ENCODE results near the gene SCAPER. TPM values are rescaled to one million over a fixed set of nuclear protein-coding genes. Genes with fewer than 3 reads are reported as not detected.

SCAPER gene, protein sequence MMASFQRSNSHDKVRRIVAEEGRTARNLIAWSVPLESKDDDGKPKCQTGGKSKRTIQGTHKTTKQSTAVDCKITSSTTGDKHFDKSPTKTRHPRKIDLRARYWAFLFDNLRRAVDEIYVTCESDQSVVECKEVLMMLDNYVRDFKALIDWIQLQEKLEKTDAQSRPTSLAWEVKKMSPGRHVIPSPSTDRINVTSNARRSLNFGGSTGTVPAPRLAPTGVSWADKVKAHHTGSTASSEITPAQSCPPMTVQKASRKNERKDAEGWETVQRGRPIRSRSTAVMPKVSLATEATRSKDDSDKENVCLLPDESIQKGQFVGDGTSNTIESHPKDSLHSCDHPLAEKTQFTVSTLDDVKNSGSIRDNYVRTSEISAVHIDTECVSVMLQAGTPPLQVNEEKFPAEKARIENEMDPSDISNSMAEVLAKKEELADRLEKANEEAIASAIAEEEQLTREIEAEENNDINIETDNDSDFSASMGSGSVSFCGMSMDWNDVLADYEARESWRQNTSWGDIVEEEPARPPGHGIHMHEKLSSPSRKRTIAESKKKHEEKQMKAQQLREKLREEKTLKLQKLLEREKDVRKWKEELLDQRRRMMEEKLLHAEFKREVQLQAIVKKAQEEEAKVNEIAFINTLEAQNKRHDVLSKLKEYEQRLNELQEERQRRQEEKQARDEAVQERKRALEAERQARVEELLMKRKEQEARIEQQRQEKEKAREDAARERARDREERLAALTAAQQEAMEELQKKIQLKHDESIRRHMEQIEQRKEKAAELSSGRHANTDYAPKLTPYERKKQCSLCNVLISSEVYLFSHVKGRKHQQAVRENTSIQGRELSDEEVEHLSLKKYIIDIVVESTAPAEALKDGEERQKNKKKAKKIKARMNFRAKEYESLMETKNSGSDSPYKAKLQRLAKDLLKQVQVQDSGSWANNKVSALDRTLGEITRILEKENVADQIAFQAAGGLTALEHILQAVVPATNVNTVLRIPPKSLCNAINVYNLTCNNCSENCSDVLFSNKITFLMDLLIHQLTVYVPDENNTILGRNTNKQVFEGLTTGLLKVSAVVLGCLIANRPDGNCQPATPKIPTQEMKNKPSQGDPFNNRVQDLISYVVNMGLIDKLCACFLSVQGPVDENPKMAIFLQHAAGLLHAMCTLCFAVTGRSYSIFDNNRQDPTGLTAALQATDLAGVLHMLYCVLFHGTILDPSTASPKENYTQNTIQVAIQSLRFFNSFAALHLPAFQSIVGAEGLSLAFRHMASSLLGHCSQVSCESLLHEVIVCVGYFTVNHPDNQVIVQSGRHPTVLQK (N-terminal part only)
- polyA plus RNA-seq (ENCODE audit: insufficient read length in 4 of 4), result 10 to 100 TPM; 21.6 to 29.0 (median 26.0) TPM

- DNase-seq (ENCODE audit: low read depth in 4 of 4, low spot score in 3 of 4), result peak; percentile 77 to 82 (median 80)
Measured at GRCh38 chr15:76905013-76905839, at the start of gene SCAPER. TSS of gene SCAPER (minus strand) at chr15:76905340. CDS start at chr15:76883817, 21,523 bp downstream.

DNA sequence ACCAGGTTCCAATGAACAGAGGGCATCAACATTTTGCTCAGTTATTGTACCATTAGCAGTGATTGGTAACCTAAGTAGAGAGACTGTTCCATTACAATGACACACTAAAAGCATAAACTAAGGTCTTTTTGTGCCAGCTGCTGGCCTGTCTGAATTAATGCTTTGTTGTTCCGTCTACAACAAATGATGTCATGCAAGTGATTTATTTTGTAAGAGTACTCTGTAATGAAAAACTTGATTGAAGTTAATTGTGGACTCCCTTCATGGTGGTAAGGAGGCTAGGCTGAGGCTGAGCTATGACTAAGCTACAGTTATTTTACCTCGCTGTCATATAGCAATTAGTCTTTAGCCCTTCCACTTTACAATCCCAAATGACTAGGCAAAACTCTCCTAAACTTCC lies 49.6 kb upstream of the SCAPER start:
- no peak for DNase-seq (ENCODE audit: low read depth in 4 of 4, low spot score in 3 of 4)

DNA sequence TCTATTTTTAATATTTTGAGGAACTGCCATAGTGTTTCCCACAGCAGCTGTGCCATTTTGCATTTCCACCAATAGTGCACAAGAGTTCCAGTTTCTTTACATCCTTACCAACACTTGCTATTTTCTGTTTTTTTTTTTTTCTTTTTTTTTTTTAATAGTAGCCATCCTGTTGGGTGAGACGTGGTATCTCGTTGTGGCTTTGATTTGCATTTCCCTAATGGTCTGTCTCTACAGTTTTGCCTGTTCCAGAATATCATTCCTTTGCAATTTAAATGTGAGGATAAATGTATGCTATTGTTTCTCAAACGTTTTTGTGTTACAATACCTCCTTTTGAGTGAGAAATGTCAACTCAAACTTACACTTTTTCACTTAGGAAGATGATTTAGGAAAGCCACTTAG lies 48.8 kb upstream of the SCAPER start:
- DNase-seq (ENCODE audit: low read depth in 4 of 4, low spot score in 3 of 4), result no peak

DNA sequence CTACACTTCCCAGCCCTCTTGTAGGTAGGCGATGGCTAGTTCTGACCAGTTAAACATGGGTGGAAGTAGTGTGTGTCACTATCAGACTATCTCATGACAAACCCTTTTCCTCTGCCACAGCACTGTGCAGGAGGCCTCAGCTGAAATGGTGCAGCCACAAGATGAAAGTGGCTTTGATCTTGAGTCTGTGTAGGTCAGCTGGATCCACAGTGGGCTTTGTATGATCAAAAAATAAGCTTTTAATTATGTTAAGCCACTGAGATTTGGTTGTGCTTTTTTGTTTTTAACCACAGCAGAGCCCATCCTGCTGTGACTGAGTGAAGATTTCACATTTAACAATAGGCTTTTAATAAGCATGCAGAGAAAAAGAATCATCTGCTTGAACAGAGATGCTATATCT lies 46.1 kb upstream of the SCAPER start:
- DNase-seq (ENCODE audit: low read depth in 4 of 4, low spot score in 3 of 4), result no peak

- no peak for DNase-seq (ENCODE audit: low read depth in 4 of 4, low spot score in 3 of 4)
Measured at GRCh38 chr15:76947454-76947853, 42.3 kb upstream of the SCAPER start.

DNA sequence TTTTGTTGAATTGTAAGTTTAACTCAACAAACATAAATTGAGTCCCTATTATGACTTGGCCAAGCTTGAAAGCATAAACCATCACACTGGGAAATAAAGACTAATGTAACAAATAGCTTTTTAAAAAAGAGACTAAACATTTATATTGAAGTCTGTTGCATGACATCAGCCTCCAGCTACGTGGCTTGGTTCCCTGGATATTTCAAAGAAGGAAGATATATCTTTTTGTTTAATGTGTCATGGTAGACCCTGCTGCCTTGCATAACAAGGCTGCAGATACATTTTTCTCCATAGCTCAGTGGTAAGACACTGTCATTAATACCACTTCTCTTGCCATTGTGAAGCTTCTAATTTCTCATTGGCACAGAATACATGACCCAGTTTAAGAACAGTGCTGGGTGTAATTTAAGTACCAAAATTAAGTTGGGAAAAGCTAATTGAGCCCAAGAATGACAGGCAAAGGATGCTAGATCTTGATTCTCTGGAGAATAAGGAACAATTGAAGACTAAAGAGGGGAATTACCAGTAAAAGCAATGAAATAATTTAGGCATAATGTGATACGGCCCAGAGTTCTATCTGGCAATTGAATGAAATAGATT lies 40.5 kb upstream of the SCAPER start:
- no peak for DNase-seq (ENCODE audit: low read depth in 4 of 4, low spot score in 3 of 4)

- no peak for DNase-seq (ENCODE audit: low read depth in 4 of 4, low spot score in 3 of 4)
Measured at GRCh38 chr15:76942331-76942730, 37.2 kb upstream of the SCAPER start.

GRCh38 chr15:76941636-76942035 lies 36.5 kb upstream of the SCAPER start:
- DNase-seq (ENCODE audit: low read depth in 4 of 4, low spot score in 3 of 4), result no peak

DNA sequence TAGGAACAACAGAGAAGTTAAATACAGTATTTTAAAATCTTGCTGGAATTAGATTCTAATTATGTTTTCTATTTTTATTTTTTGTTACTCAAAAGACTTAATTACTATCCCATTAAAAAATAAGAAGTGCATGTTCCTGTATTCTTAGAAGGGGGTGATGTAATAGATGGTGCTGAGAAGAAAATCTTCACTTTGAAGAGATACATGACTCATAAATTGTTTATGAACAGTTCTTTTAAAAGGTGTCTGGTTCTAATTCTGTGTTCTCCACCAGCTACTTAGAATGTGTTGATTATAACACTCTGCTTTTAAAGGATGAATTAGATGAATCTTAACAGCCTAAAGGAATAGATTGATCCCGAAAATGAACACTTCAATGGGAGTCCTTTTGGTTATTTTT lies 34.6 kb upstream of the SCAPER start:
- no peak for DNase-seq (ENCODE audit: low read depth in 4 of 4, low spot score in 3 of 4)

GRCh38 chr15:76938752-76939151 lies 33.6 kb upstream of the SCAPER start:
- DNase-seq (ENCODE audit: low read depth in 4 of 4, low spot score in 3 of 4), result no peak

DNA sequence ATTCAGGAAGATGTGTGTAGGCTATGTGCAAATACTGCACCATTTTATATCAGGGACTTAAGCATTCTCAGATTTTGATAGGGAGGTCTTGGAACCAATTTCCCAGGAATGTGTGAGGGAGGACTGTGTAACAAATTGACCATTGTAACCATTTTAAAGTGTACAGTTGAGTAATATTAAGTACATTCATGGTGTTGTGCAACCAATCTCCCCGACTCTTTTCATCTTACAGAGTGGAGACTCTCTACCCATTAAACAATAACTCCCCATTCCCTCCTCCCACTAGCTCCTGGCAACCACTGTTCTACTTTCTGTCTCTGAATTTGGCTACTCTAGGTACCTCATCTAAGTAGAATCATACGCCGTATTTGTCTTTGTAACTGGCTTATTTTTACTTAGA lies 31.5 kb upstream of the SCAPER start:
- no peak for DNase-seq (ENCODE audit: low read depth in 4 of 4, low spot score in 3 of 4)

GRCh38 chr15:76935620-76936019 lies 30.5 kb upstream of the SCAPER start:
- peak in 1 of 4 donors; percentile 17 for DNase-seq (ENCODE audit: low read depth in 4 of 4, low spot score in 3 of 4)

GRCh38 chr15:76932135-76932966 lies 27.2 kb upstream of the SCAPER start:
- DNase-seq (ENCODE audit: low read depth in 4 of 4, low spot score in 3 of 4), result no peak

DNA sequence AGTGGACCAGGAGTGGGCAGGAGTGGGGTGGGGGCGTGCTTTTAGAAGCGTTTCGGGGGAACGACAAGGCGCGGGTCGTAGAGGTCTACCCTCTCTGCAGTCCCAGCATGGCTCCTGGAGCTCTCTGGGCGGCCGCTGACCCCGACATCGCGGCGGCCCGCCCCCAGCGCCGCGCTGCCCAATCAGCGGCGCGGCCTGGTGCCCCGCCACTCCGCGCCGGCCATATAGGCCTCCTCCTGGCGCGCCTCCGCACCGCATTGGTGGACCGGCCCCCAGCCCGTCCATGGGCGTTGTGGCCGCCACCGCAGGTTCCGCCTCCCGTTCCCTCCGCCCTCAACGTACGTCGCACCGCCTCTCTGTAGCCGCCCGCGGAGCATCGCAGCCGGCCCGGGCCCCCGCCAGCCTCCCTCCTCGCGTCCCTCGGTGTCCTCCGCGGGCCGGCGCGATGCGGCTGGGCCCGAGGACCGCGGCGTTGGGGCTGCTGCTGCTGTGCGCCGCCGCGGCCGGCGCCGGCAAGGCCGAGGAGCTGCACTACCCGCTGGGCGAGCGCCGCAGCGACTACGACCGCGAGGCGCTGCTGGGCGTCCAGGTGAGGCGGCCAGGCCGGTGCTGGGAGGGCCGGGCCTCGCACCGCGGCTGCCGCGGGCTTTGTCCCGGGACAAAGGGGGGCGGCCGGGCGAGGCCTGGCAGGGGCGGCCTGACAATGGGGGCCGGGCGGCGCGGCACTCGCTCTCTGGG lies 26.4 kb upstream of the SCAPER start, which contains the start of gene RCN2:
RCN2 (plus strand) TSS at position 353 of the 738 bp plus-strand sequence; CDS start at position 446, 93 bp downstream.
- peak; percentile 79 to 87 (median 86) for DNase-seq (ENCODE audit: low read depth in 4 of 4, low spot score in 3 of 4)

- DNase-seq (ENCODE audit: low read depth in 4 of 4, low spot score in 3 of 4), result no peak
Measured at GRCh38 chr15:76930831-76931396, 25.8 kb upstream of the SCAPER start.

- no peak for DNase-seq (ENCODE audit: low read depth in 4 of 4, low spot score in 3 of 4)
Measured at GRCh38 chr15:76929011-76929760, 24.0 kb upstream of the SCAPER start.

- DNase-seq (ENCODE audit: low read depth in 4 of 4, low spot score in 3 of 4), result no peak
Measured at GRCh38 chr15:76928201-76928600, 23.1 kb upstream of the SCAPER start.

Data from left renal pelvis (tissue), 4 donors.